Panc1 (cell line): ENCODE measurements around the gene CLCF1. TPM values are rescaled to one million over a fixed set of nuclear protein-coding genes. Genes with fewer than 3 reads are reported as not detected.

Experiments
- ATAC-seq: fragments of 200-7000 bp; cut with Tn5 transposase; 2 replicates; pipeline ENCODE4 v1.9.1; 2020; ENCODE audit warnings: mild to moderate bottlenecking, moderate library complexity
- BruUV-seq: library from RNA; stranded (reverse); fragments of 400-500 nt; replicated peaks from 2 replicates; lab custom pipeline; 2021; lab: Mats Ljungman, UMichigan
- CTCF ChIA-PET: fragments of 300-600 bp; sonication (Branson Sonifier 250); formaldehyde crosslinking; loops from one replicate; lab custom pipeline; 2022; ENCODE audit warnings: antibody characterized with exemption; lab: Charles Lee
- POLR2A ChIA-PET: fragments of 300-600 bp; sonication (Branson Sonifier 250); formaldehyde crosslinking; loops from one replicate; lab custom pipeline; 2022; ENCODE audit warnings: antibody characterized with exemption; lab: Charles Lee
- DNase-seq: peaks from one replicate; pipeline ENCODE4 v3.0.0-alpha.2; 2010; ENCODE audit warnings: low read depth, low spot score
- H3K27ac ChIP-seq: 2 replicates; pipeline ENCODE4 v1.5.1; 2011; ENCODE audit warnings: mild to moderate bottlenecking, low read length, inconsistent platforms
- H3K27me3 ChIP-seq: fragments of 200-500 bp; sonication (Bioruptor generic); 2 replicates; pipeline ENCODE4 v1.6.0; 2014; ENCODE audit warnings: low read length, inconsistent platforms; ENCODE audit not compliant: control insufficient read depth, insufficient read depth
- H3K36me3 ChIP-seq: fragments of 200-500 bp; sonication (Bioruptor generic); 2 replicates; pipeline ENCODE4 v1.5.1; 2014; ENCODE audit warnings: inconsistent platforms, mild to moderate bottlenecking, low read length, moderate library complexity; ENCODE audit not compliant: control insufficient read depth, insufficient read depth
- H3K4me1 ChIP-seq: 2 replicates; pipeline ENCODE4 v1.5.1; 2011; ENCODE audit warnings: inconsistent platforms, mild to moderate bottlenecking, low read length, moderate library complexity; ENCODE audit not compliant: control insufficient read depth, insufficient read depth
- H3K4me3 ChIP-seq, 2 experiments: 2 replicates each; pipeline ENCODE4 v1.5.1; 2011 to 2012; ENCODE audit warnings: low read depth in 2 of 2, low read length in 2 of 2, mild to moderate bottlenecking in 2 of 2, inconsistent platforms in 1 of 2, moderate library complexity in 1 of 2
- H3K9me3 ChIP-seq: fragments of 200-500 bp; sonication (Bioruptor generic); 2 replicates; pipeline ENCODE4 v1.5.1; 2014; ENCODE audit warnings: low read depth, mild to moderate bottlenecking, inconsistent platforms, low read length, moderate library complexity; ENCODE audit not compliant: control insufficient read depth, insufficient read depth
- CTCF ChIP-seq: fragments of 450-650 bp; IDR thresholded peaks from 2 replicates; pipeline ENCODE4 v1.5.1; 2017; ENCODE audit warnings: mild to moderate bottlenecking
- POLR2AphosphoS5 ChIP-seq: IDR thresholded peaks from 2 replicates; pipeline ENCODE4 v1.6.1; 2012; ENCODE audit warnings: mild to moderate bottlenecking, low read depth, low read length, moderate library complexity
- REST ChIP-seq, 2 experiments: IDR thresholded peaks; 2 replicates each; pipeline ENCODE4 v1.6.1; 2011 to 2012; ENCODE audit warnings: low read depth in 2 of 2, control low read depth in 1 of 2, low read length in 1 of 2, mild to moderate bottlenecking in 1 of 2, moderate library complexity in 1 of 2; ENCODE audit not compliant: insufficient read depth in 1 of 2
- SIN3A ChIP-seq: IDR thresholded peaks from 2 replicates; pipeline ENCODE4 v1.6.1; 2012; ENCODE audit warnings: low read depth, mild to moderate bottlenecking, low read length, moderate library complexity, borderline replicate concordance; ENCODE audit not compliant: insufficient read depth
- TCF7L2 ChIP-seq: IDR thresholded peaks from 2 replicates; pipeline ENCODE4 v1.6.1; 2011; ENCODE audit warnings: mild to moderate bottlenecking, low read depth, low read length, inconsistent platforms
- in situ Hi-C: cut with HindIII; loops from 2 replicates; pipeline ENCODE4 v1.10.0; 2016; ENCODE audit warnings: low sequenced_read_pairs, low pct_unique_long_range_greater_than_20kb
- intact Hi-C: fragments of 100-400 bp; cut with micrococcal nuclease; formaldehyde crosslinking; loops from one replicate; pipeline ENCODE4 v1.10.0; 2022; ENCODE audit not compliant: unreplicated experiment
- total RNA-seq: library from RNA; stranded (reverse); gene quantifications from one replicate; pipeline ENCODE4 v1.2.1, GENCODE V29; 2021; ENCODE audit not compliant: unreplicated experiment

CLCF1 gene
- total RNA-seq, 1 experiment from 2014 or later = 9.3 TPM

GRCh38 chr11:67382276-67383136 is 9.1 kb upstream of the CLCF1 start:
- H3K27ac ChIP-seq = peak overlapping the region; percentile 34
- ChIA-PET POLR2A (interaction anchor here (0.5 to 1.4 kb wide), 3 partner anchors 9 to 31 kb away, joined by 3 to 11 read pairs (median 4); partner anchors contain the start of gene CLCF1), CTCF (interaction anchor here (0.5 to 7.7 kb wide), 22 partner anchors 11 to 1461 kb away, joined by 3 to 207 read pairs (median 4); partner anchors contain the start of genes ANKRD13D, CLCF1 and POLD4)
- H3K36me3 ChIP-seq = no peaks in the 10 kb centered on the region
- intact Hi-C loops (loop anchor here (1.0 to 10.0 kb wide), 3 partner anchors 25 to 118 kb away; partner anchors contain the start of gene GRK2), in situ Hi-C loops (no loop called here)
- H3K27me3 ChIP-seq = no peaks in the 10 kb centered on the region
- ATAC-seq = peak; percentile 86
- TF ChIP-seq TCF7L2 (no peak), SIN3A (no peak), POLR2AphosphoS5 (peak; percentile 50; the same call in 1 of the 2 replicates), REST (IDR thresholded peaks at IDR 0.05; ENCODE audit: insufficient read depth in 1 of 2, low read depth in 2 of 2, low read length in 1 of 2) (no peak), CTCF (peak; percentile 99)
- no TSS peak for BruUV-seq
- peaks cover 44% of the 10 kb centered on the region for H3K4me1 ChIP-seq
- H3K4me3 ChIP-seq = no peak overlapping the region
- no peaks in the 10 kb centered on the region for H3K9me3 ChIP-seq
- peak; percentile 72 for DNase-seq

- H3K4me1 ChIP-seq = peaks cover 55% of the 10 kb centered on the region
- no peaks in the 10 kb centered on the region for H3K36me3 ChIP-seq
- peak overlapping the region; percentile 34 for H3K27ac ChIP-seq
- no peak overlapping the region for H3K4me3 ChIP-seq
- DNase-seq (no peak), ATAC-seq (no peak)
- TF ChIP-seq CTCF (no peak), REST (IDR thresholded peaks at IDR 0.05; ENCODE audit: insufficient read depth in 1 of 2, low read depth in 2 of 2, low read length in 1 of 2) (no peak), TCF7L2 (no peak), POLR2AphosphoS5 (no peak), SIN3A (no peak)
- in situ Hi-C loops = no loop called here
- CTCF ChIA-PET = interaction anchor here (0.6 to 7.7 kb wide), 20 partner anchors 8 to 765 kb away, joined by 3 to 207 read pairs (median 5); partner anchors contain the start of genes ANKRD13D, CLCF1, PITPNM1 and POLD4
- POLR2A ChIA-PET = interaction anchor here (0.5 to 1.4 kb wide), 9 partner anchors 8 to 1490 kb away, joined by 3 to 11 read pairs (median 7); partner anchors contain the start of gene CLCF1
- BruUV-seq = no TSS peak
- intact Hi-C loops = loop anchor here (5.0 to 10.0 kb wide), 2 partner anchors 34 to 117 kb away; partner anchors contain the start of gene GRK2
- H3K9me3 ChIP-seq = no peaks in the 10 kb centered on the region
- no peaks in the 10 kb centered on the region for H3K27me3 ChIP-seq
These were observed 8.0 kb upstream of the CLCF1 start for GRCh38 chr11:67381244-67381972.
